GM19043 (cell line): ENCODE data around the gene CECR2.

Source experiments
- ATAC-seq: cut with Tn5 transposase; IDR thresholded peaks from one replicate; pipeline ENCODE4 v1.9.1; 2021; ENCODE audit warnings: low read depth; ENCODE audit not compliant: unreplicated experiment

Gene CECR2

DNA sequence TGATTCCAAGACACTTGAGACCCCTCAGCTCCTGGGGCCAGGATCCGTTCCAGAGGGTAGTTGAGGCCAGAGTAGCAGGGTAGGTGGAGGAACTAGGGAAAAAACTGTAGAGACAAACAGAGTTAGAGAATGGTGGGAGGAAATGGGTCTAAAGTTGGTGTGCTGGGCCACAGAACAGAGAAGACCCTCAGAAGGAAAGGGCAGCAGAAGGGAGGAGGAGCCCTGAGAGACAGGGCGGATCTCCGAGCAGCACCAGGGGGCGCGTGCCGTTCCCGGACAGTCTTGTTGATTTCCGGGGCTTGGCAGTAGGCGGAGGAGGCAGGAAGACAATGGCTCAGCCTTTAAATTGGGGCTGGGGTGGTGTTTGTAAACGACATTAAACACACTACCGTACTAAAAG lies 2.4 kb upstream of the CECR2 start:
- no peak for ATAC-seq

- ATAC-seq: no peak
These were observed 1.1 kb upstream of the CECR2 start for GRCh38 chr22:17368144-17368543.

- no peak for ATAC-seq
These were observed 464 bp upstream of the CECR2 start for GRCh38 chr22:17368554-17369438.

DNA sequence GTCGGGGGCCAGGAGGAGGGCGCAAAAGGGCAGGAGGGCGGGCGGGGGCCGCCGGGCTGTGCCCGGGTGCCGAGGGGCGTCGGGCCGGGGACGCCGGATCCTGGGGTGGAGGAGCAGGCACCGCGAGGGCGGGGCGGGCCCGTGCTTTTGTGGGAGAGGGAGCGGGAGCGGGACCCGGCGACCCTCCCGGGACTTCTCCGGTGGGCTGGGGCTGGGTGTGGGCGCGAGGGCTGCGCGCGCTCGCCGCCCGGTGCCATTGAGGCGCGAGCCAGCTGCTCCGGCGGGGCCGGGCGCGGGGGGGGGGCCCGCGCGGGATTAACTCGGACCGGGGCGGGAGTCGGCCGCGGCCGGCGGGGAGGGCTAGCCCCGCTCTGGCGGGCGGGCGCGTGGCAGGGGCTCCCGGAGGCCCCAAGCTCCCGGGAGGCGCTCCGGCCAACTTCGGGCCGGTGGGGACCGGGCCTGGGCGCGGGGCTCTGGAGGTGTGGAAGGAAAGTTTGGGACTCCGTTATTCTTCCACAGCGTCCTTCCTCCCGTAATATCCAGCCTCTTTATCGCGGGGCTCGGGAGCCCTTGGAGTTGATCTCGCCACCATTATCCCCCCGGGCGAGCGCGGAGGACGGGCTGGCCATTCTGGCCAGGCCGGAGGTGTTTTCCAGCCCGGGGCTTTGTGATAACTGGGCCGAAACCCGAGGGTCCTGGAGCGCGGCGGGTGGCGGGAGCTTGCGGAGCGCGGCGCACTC lies 936 bp downstream of the CECR2 start:
- no peak for ATAC-seq

GRCh38 chr22:17370766-17371432 lies 1.6 kb downstream of the CECR2 start:
- no peak for ATAC-seq

DNA sequence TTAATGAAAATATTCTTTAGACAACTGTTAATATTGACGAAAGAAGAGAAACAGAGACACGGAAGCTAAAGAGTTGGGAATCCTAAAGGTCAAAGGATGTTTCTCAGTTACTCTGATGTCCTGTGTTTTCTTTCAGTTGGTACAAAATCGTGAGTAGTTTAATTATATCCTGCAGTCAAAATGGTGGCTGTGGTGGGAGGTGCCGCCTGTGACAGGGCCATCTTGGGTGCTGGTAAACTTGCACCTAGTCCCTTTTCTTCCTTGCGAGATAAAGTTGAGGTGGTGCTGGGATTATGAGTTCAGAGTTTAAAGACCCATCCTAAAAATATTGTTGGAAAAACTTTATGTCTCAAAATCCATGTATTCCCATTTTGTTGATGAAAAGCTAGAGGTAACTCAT lies 2.2 kb downstream of the CECR2 start:
- ATAC-seq: no peak

DNA sequence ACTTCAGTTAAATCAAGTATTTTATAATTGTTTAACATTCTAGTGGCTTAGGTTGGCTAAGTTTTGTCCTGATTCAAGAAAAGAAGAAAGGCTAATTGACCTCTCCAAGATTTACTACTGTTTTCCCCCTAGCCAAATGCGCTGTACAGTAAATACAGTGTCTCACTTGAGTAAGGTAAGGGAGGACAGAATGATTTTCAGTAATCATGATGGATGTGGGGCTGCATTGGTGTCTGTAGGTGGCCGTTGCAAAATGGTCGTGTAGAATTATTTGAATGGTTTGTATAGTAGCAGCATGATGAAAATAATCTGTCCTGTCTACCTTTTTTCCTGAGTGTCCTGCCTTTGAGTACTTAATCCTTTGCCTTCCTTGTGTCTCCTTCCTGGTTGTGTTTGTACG lies 4.6 kb downstream of the CECR2 start:
- no peak for ATAC-seq

DNA sequence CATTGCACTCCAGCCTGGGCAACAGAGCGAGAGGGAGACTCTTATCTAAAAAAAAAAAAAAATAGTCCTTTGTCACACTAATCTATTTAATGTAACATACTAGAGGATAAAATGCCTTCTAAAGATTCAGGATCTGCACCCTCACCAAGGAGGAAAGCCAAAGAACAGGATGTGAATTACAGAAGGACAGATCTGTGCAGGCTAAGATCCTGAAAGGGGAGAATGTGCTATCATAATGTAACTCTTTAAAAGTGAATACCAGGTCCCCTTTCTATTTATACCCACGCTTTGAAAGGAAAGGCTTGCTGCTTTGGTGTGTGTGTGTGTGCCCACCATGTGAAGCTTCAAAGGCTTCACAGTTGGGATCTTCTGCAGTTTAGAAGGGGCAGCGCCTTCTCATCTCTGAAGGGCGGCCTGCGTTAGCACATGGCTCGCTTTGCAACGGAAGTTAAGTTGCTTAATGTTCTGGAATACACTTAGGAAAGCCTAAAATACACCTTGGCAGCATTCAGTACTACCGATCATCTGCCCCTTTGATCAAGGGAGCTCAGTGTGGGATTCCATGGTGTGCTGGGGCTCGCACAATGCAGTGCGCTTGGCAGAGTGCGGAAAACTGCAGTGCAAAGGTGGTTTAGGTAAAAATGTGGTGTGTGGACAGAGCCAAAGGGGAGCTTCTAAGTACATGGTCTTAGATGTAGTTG lies 6.8 kb downstream of the CECR2 start:
- no peak for ATAC-seq

DNA sequence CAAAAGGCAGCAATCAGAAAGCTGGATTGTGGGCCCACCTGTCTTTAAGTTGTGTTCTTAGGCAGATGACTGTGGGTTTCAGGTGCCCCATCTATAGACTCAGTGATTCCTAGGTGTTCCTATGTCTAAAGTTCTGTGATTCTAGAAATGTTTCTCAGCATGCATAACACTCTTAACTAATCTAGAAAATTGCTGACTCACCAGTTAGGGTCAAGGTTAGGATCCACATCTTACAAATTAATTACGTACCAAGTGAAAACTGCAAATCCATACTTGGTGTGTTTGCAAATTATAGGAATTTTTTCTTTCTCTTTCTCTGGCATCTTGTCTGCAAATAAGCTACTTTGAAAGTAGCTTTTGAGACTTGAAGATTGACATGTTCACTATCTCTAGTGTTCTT lies 7.7 kb downstream of the CECR2 start:
- no peak for ATAC-seq

- ATAC-seq: no peak
These were observed 10.7 kb downstream of the CECR2 start for GRCh38 chr22:17379944-17380343.

- ATAC-seq: no peak
These were observed 11.3 kb downstream of the CECR2 start for GRCh38 chr22:17380359-17381087.

DNA sequence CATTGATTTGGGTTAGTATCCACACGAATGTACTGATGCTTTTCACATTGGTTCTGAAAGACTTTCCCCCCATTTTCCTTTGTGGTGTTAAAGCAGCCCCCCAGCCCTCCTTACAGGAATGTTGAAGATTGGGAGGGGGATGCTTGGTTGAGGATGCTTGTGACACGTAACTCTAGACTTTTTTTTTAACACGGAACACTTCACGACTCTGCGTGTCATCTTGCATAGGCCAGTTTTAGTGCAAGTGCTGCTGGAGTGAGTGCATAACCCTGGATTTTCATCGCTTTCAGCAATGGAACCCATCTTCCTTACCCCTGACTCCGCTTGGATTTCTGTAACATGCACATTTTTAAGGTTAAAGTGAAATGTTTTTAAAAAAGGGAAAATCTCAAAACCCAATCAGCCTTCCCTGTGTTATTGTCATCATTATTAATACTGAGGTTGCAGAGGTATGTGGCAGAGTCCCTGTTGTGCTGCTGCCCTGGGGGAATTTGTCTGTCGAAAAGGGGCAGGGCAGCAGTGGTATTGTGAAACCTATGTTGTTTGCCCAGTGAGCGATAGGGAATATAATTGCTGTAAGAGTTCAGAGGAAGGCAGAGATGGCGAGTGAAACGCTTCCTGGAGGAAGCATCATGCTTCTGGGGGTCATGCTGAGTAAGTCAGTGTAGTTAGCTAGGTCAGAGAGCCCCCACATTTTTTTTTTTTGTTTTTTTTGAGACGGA lies 12.1 kb downstream of the CECR2 start:
- ATAC-seq: no peak

DNA sequence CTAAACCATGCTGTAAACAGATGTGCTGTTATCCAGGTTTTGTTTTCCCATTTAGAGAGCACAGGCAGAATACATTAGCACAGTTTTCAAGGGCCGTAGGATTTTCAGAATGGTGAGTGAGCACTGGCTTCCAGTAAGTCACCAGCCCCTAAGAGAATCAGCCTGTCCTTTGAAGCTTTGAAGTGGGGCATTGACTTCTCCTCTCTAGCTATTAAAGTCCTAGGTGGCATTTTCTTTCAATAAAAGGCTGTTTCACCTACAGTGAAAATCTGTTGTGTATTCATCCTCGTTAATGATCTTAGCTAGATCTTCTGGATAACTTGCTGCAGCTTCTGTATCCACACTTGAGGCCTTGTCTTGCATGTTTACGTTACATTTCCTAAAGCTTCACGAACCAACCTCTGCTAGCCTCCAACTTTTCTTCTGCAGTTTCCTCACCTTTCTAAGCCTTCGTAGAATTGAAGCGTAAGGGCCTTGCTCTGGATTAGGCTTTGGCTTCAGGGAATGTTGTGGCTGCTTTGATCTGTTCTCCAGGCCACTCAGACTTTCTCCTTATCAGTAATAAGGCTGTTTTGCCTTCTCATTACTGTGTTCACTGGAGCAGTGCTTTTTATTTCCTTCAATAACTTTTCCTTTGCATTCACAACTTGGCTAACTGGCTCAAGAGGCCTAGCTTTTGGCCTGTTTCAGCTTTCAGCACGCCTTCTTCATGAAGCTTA lies 15.5 kb downstream of the CECR2 start:
- no peak for ATAC-seq

DNA sequence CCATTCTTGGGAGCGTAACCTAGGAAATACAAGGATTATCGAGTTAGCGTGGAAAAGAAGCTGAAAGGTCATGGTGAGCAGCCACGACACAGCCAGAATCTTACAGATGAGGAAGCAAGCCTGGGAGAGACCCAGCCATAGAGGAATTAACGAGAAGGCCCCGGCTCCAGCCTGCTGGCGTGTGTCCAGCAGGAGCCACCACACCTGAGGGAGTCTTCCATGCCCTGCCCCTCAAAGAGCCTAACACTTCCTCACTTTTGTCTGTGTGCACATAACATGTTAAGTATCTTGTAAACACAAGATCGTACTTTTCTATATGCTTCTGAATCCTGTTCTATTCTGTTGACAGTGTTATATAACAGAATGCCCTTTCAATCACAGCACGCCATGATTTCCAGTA lies 18.1 kb downstream of the CECR2 start:
- ATAC-seq: no peak

- no peak for ATAC-seq
These were observed 19.0 kb downstream of the CECR2 start for GRCh38 chr22:17388235-17388634.

DNA sequence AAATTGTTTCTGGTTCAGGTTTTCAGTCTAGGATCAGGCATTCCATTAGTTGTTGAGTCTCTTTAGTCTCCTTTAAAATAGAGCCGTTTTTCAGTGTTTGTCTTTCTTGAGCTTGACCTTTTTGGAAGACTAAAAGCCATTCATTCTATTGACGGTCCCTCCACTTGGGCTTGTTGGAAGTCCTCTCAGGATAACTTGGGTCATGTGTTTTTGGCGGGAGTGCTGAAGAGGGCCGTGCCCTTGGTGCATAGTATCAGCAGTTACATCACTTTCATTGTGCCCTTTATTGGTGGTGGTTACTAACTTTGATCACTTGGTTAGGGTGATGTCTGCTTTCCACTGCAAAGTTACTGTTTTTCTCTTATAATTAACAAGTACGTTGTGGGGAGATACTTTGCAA lies 20.8 kb downstream of the CECR2 start:
- no peak for ATAC-seq

DNA sequence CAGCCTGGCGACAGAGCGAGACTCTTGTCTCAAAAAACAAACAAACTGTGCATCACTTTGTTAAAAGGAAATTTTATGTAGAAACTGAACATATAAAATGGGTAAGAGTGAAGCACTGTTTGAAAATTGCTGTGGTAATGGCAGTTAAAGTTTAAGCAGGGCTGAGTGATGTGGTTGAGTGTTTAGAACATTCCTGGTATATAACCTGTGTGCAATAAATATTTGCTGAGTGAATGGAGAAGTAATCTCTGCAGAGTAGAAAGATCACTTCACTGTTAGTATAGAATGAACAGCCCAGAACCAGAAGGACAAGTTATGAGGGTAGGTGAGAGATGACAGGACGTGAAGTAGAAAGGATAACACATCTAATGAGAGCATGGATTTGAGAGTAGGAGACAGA lies 27.3 kb downstream of the CECR2 start:
- ATAC-seq: no peak

- no peak for ATAC-seq
These were observed 28.7 kb downstream of the CECR2 start for GRCh38 chr22:17397756-17398547.
